OCI-LY3 (cell line): ENCODE measurements around the gene EGFLAM.

Experiments
- CTCF ChIP-seq: fragments of 200-600, 300-600 bp; sonication (generic); IDR thresholded peaks from 2 replicates; pipeline ENCODE4 v1.5.1; 2014; ENCODE audit warnings: antibody characterized with exemption, low read length, low read depth
- EZH2phosphoT487 ChIP-seq: fragments of 200-600 bp; shearing (Covaris generic); IDR thresholded peaks from 2 replicates; pipeline ENCODE4 v1.6.1; 2018; ENCODE audit warnings: antibody characterized with exemption, mixed run types, low read depth

DNA sequence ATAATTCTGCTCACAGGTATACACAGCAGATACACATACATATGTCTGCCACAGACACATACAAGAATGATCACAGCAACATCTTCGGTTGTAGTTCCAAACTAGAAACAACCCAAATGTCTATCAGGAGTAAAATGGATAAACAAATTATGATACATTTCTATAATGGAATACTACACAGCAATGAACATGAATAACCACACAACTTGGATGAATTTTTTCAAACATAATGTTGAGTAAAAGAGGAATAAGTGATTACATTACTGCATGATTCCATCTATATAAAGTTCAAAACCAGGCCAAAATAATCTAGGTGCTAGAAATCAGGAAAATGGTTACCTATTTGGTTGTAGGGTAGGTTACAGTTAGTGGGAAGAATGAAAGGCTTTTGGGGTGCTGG is 4.6 kb upstream of the EGFLAM start:
- TF ChIP-seq CTCF (no peak), EZH2phosphoT487 (no peak)
